ENCODE results near the gene WASF2.

GRCh38 chr1:27365372-27366112 is 124.4 kb downstream of the WASF2 start:
- TF ChIP-seq MAX (IDR thresholded peaks at IDR 0.05; ENCODE audit: low read depth, low read length): peak; percentile 19
- TF ChIP-seq CTCF (IDR thresholded peaks at IDR 0.05; ENCODE audit: low read depth, low read length): no peak
- TF ChIP-seq POLR2A (IDR thresholded peaks at IDR 0.05; ENCODE audit: extremely low read depth, insufficient read length): peak; percentile 45
